Epidermal melanocyte (primary cell): ENCODE measurements around the gene ACLY.
A peak's percentile ranks its signal among the peaks of the same experiment; 100 is the strongest.
"Not testable (repeated sequence)": the region's sequence is repeated elsewhere in the genome, so short reads cannot be mapped to it uniquely, and the experiment has no call there.

Experiments
- DNase-seq: peaks from one replicate; pipeline ENCODE4 v3.0.0; 2011; ENCODE audit warnings: low spot score; ENCODE audit not compliant: insufficient read length

ACLY gene

GRCh38 chr17:41873559-41874292 lies 45.0 kb downstream of the ACLY start:
- no peak for DNase-seq

DNA sequence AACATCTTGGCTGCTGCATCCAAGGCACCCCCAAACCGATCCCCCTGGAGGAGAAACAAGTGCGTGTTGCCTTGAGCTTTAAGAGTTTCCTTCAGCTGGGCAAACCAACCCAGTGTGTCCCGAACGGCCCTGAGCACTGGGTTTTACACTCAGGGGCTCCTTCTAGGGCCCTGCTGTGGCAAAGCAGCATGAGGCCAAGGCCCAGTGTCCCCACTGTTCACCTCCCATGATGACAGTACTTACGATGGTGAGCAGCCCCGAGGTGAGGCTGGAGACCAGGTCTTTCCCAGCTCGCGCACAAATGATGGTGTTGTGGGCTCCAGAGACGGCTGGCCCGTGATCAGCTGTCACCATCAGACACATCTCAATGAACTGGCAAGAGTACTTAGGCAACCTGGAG lies 47.0 kb downstream of the ACLY start:
- DNase-seq = no peak

GRCh38 chr17:41870627-41871026 lies 48.1 kb downstream of the ACLY start:
- no peak for DNase-seq

GRCh38 chr17:41870097-41870496 lies 48.7 kb downstream of the ACLY start:
- DNase-seq = no peak

- no peak for DNase-seq
Observed at GRCh38 chr17:41869426-41869825, 49.3 kb downstream of the ACLY start.

DNA sequence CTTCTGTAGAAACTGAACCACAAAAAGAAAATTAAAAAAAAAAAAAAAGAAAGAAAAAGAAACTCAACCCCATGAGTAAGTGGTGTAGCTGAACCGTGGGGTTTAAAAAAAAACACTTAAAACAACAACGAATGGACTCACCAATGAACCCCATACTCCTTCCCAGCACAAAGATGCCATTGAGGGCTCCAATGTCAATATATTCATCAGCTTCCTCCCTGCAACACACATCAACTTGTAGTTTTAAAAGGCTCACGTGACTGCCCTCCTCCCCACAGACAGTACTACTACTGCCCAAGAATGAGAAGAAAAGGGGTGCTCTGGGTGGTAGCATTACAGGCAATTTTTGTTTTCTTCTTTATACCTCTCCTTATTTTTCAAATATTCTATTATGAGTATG lies 50.2 kb downstream of the ACLY start:
- no peak for DNase-seq

DNA sequence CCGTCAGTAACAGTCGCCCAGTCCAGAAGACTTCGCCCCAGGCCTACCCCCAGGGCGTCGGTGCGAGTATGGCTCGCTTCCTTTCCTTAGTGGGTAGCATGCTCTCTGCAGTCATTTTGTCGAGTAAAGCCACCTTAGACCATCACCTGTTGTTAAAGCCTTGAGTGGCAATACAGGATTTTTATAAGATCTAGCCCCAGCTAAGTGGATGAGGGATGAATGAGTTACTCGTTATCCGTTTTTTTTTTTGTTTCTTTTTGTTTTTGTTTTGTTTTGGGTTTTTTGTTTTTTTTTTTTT lies 53.2 kb downstream of the ACLY start:
- DNase-seq = no peak

DNA sequence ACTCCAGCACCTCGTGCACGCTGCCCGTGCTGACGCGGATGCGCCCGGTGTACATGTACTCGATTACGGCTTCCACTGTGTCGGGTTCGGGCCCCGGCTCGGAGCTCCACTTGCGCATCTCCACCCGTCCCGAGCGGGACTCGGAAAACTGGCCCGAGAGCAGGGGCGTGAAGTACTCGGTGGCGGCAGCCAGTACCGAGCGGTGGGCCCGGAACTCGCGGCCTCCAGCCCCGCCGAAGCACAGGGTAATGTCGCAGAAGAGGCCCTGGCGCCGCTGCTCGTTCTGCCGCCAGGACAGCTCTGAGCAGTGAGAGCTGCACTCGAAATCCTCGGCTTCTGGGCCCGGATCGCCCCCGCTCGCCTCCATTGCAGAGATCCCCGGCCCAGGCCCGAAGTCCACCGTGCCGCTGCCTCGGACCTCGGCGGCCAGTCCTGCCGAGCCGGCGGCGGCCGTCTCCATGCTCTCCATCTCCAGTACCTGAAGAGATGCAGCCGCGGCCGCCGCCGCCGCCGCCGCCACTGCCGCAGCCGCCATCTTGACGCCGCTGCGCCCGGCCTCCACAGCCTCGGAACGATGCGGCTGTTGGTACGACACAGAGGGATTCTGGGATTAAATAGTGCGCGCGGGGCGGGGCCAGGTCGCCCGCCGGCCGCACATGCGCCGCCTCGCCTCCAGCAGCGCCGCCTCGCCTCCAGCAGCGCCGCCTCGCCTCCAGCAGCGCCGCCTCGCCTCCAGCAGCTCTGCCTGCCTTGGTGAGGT lies 53.7 kb downstream of the ACLY start, which contains the start of gene KLHL11:
TSS of gene KLHL11 (minus strand) at position 588 of the 760 bp plus-strand sequence. CDS start at position 535, 53 bp downstream.
- peak; percentile 92 for DNase-seq

- no peak for DNase-seq
Observed at GRCh38 chr17:41864498-41864835, 54.3 kb downstream of the ACLY start.

DNA sequence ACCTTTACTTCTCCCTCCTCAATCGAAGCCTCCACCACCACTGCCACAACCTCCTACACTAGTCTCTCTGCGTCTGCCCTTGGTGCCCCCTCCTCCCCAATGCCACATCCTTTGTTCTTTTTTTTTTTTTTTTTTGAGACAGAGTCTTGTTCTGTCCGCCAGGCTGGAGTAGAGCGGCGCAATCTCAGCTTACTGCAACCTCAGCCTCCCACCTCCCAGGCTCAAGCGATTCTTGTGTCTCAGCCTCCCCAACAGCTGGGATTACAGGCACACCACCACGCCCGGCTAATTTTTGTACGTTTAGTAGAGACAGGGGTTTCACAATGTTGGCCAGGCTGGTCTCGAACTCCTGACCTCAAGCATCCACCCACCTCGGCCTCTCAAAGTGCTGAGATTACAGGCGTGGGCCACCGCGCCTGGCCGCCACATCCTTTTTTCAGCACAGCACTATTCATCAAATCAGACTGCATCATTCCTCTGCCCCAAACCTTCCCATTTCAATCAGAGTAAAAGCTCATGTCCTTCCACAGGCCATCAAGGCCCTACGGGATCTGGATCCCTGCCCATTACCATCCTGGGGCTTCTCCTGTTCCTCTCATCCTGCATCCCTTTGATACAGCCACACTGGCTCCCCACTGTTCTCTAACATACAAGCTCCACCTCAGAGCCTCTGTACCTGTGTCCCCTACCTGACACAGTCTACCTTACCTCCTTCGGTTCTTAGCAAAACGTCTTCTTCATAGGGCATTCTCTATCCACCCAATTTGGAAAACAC lies 55.5 kb downstream of the ACLY start:
- DNase-seq = peak; percentile 7

- DNase-seq = no peak
Observed at GRCh38 chr17:41860254-41860931, 58.4 kb downstream of the ACLY start.

- DNase-seq = not testable (repeated sequence)
Observed at GRCh38 chr17:41851382-41851781, 67.4 kb downstream of the ACLY start.

- DNase-seq = no peak
Observed at GRCh38 chr17:41849251-41849990, 69.3 kb downstream of the ACLY start.

- DNase-seq = no peak
Observed at GRCh38 chr17:41848788-41849187, 70.0 kb downstream of the ACLY start.

- no peak for DNase-seq
Observed at GRCh38 chr17:41844971-41845370, 73.8 kb downstream of the ACLY start.

- DNase-seq = not testable (repeated sequence)
Observed at GRCh38 chr17:41840781-41841180, 78.0 kb downstream of the ACLY start.

DNA sequence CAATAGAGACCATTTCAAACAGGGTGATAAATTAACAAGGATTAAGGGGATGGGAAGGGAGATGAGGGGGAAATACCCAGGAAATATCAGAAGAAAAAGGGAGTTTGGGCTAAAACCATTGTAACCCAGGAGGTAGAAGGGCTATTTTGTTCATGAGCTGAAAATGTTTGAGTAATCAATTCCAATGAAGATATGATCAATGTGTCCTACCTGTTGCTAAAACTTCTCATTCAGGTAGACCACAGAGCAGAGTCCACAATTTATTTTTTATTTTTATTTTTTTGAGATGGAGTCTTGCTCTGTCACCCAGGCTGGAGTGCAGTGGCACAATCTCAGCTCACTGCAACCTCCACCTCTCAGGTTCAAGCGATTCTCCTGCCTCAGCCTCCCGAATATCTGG lies 79.3 kb downstream of the ACLY start:
- DNase-seq = not testable (repeated sequence)

- no peak for DNase-seq
Observed at GRCh38 chr17:41837761-41838538, 80.8 kb downstream of the ACLY start, which contains the start of gene KLHL10. Gene KLHL10, plus strand, starts transcription at chr17:41837825. Its CDS starts 108 bp downstream, at chr17:41837933.

DNA sequence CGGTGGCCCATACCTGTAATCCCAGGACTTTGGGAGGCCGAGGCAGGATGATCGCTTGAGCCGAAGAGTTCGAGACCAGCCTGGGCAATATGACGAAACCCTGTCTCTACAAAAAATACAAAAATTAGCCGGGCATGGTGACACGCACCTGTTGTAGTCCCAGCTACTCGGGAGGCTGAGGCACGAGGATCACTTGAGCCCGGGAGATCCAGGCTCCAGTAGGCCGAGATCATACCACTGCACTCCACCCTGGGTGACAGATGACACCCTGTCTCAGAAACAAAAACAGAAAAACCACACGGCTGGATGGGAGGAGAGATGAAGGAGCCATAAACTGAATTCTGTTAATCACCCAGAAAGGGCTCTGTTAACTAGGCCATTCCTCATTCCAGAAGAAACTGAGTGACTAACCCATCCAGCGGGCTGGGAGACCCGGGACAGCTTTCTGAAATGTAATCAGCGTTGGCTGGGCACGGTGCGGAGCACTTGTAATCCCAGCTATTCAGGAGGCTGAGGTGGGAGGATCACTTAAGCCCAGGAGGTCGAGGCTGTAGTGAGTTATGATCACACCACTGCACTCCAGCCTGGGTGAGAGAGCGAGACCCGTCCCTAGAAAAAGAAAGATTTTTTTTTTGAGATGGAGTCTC lies 82.1 kb downstream of the ACLY start:
- peak; percentile 3 for DNase-seq
